K562 (cell line): ENCODE data around the gene HES3. TPM values are rescaled to one million over a fixed set of nuclear protein-coding genes. Genes with fewer than 3 reads are reported as not detected.

ENCODE experiments used
- CBX5 ChIP-seq: IDR thresholded peaks from 2 replicates; pipeline ENCODE4 v1.6.1; 2014; ENCODE audit warnings: low read depth, borderline replicate concordance
- FOXK2 ChIP-seq, 2 experiments: fragments of 450-650 bp; IDR thresholded peaks in 1 of 2; conservative IDR thresholded peaks in 1 of 2; 2 replicates each; pipeline ENCODE4 v1.6.1; 2016; ENCODE audit warnings: low read depth in 2 of 2, mild to moderate bottlenecking in 1 of 2
- GTF2E2 ChIP-seq: fragments of 200-800 bp; sonication (Bioruptor generic); IDR thresholded peaks from 2 replicates; pipeline ENCODE4 v1.6.1; 2016; ENCODE audit warnings: missing genetic modification characterization, missing compliant biosample characterization
- KDM1A ChIP-seq, 2 experiments: fragments of 450-650 bp; IDR thresholded peaks; 2 replicates each; pipeline ENCODE4 v1.6.1; 2016; ENCODE audit warnings: mild to moderate bottlenecking in 2 of 2
- MEF2D ChIP-seq: conservative IDR thresholded peaks from 2 replicates; pipeline ENCODE4 v1.6.1; 2016; ENCODE audit warnings: low read depth, missing genetic modification characterization, missing compliant biosample characterization
- MXI1 ChIP-seq: IDR thresholded peaks from 2 replicates; pipeline ENCODE4 v1.6.1; 2011; ENCODE audit warnings: low read depth, mild to moderate bottlenecking, improper control_type of control experiment, low read length
- NCOA6 ChIP-seq: fragments of 450-650 bp; IDR thresholded peaks from 2 replicates; pipeline ENCODE4 v1.6.1; 2017; ENCODE audit warnings: mild to moderate bottlenecking
- NKRF ChIP-seq: fragments of 450-650 bp; IDR thresholded peaks from 2 replicates; pipeline ENCODE4 v1.6.1; 2016; ENCODE audit warnings: borderline replicate concordance
- SMAD1 ChIP-seq: fragments of 150-350 bp; IDR thresholded peaks from 2 replicates; pipeline ENCODE4 v1.6.1; 2014; ENCODE audit warnings: low read length, low read depth; ENCODE audit not compliant: partially characterized antibody
- SOX6 ChIP-seq: fragments of 450-650 bp; IDR thresholded peaks from 2 replicates; pipeline ENCODE4 v1.6.1; 2014; ENCODE audit warnings: mild to moderate bottlenecking
- STAT5B ChIP-seq: fragments of 250-450 bp; sonication (Bioruptor Pico); IDR thresholded peaks from 2 replicates; pipeline ENCODE4 v1.8.0; 2021; ENCODE audit warnings: mild to moderate bottlenecking, inconsistent platforms
- TAF7 ChIP-seq: fragments of 450-650 bp; IDR thresholded peaks from 2 replicates; pipeline ENCODE4 v1.6.1; 2016; ENCODE audit warnings: missing genetic modification characterization, missing compliant biosample characterization
- ZBTB11 ChIP-seq, 3 experiments: fragments of 200-800 bp in 1 of 3; fragments of 250-450 bp in 1 of 3; fragments of 450-650 bp in 1 of 3; sonication (Bioruptor Pico) in 1 of 3; sonication (Bioruptor generic) in 1 of 3; formaldehyde crosslinking in 1 of 3; IDR thresholded peaks; 2 replicates each; pipeline versions ENCODE4 v1.6.1 to v1.8.0; 2016 to 2022; ENCODE audit warnings: mild to moderate bottlenecking in 2 of 3, missing genetic modification characterization in 2 of 3, missing compliant biosample characterization in 1 of 3, moderate library complexity in 1 of 3
- ZEB2 ChIP-seq: fragments of 450-650 bp; IDR thresholded peaks from 2 replicates; pipeline ENCODE4 v1.6.1; 2016
- ZHX1 ChIP-seq: fragments of 150-350 bp; conservative IDR thresholded peaks from 2 replicates; pipeline ENCODE4 v1.6.1; 2014; ENCODE audit warnings: low read length
- ZNF140 ChIP-seq: fragments of 250-450 bp; sonication (Bioruptor Pico); IDR thresholded peaks from 2 replicates; pipeline ENCODE4 v1.8.0; 2021; ENCODE audit warnings: moderate library complexity, mild to moderate bottlenecking, inconsistent platforms
- ZNF197 ChIP-seq: fragments of 200-800 bp; sonication (Bioruptor generic); IDR thresholded peaks from 2 replicates; pipeline ENCODE4 v1.6.1; 2016; ENCODE audit warnings: low read depth, missing genetic modification characterization, missing compliant biosample characterization
- ZNF511 ChIP-seq: sonication (generic); formaldehyde crosslinking; IDR thresholded peaks from 2 replicates; pipeline ENCODE4 v1.8.0; 2022; ENCODE audit warnings: mild to moderate bottlenecking, missing genetic modification reagents
- ZNF695 ChIP-seq: fragments of 450-650 bp; formaldehyde crosslinking; IDR thresholded peaks from 2 replicates; pipeline ENCODE4 v1.4.0; 2020; ENCODE audit warnings: mild to moderate bottlenecking, moderate library complexity
- polyA plus RNA-seq, 8 experiments: library from polyadenylated mRNA; depleted of rRNA in 4 of 8; stranded (reverse) in 5 of 8; unstranded in 3 of 8; fragments of >200 nt; fragmentation: Nextera tagmentation in 2 of 8; fragmentation: Illumina TruSeq in 1 of 8; extraction: Ambion mirVana in 2 of 8; extraction: Trizol in 1 of 8; gene quantifications; 2 replicates each; pipeline versions ENCODE4 v1.2.1 to v1.2.3, GENCODE V29; 2011 to 2014; ENCODE audit warnings: inconsistent platforms in 1 of 8, missing spikeins in 1 of 8
- total RNA-seq, 7 experiments: library from RNA; depleted of rRNA in 6 of 7; stranded (reverse); fragments of >200 nt in 6 of 7; fragmentation: Illumina TruSeq in 2 of 7; extraction: Trizol in 2 of 7; gene quantifications; 2 replicates each; pipeline versions ENCODE4 v1.2.1 to v1.2.3, GENCODE V29; 2011 to 2021; ENCODE audit warnings: low replicate concordance in 1 of 7

HES3 gene
- total and polyA plus RNA-seq, 9 of the 15 experiments (the other 6 are each of a cell fraction or from before 2014, with no cell fraction given): not detected

- TF ChIP-seq ZBTB11 (CRISPR knock-in tag; IDR thresholded peaks at IDR 0.05) (no peak; a peak in 1 of 6 replicates), ZNF140 (CRISPR knock-in tag) (no peak), ZHX1 (no peak), MXI1 (no peak), MEF2D (tag) (no peak), STAT5B (CRISPR knock-in tag) (no peak), SOX6 (no peak), CBX5 (no peak), FOXK2 (conservative IDR thresholded peaks at IDR 0.05 in 1 of 2, IDR thresholded peaks at IDR 0.05 in 1 of 2; ENCODE audit: low read depth in 2 of 2) (no peak), ZEB2 (no peak), NCOA6 (no peak), KDM1A (IDR thresholded peaks at IDR 0.05) (no peak), ZNF695 (CRISPR knock-in tag) (no peak), ZNF197 (no peak), GTF2E2 (no peak), TAF7 (tag) (no peak), NKRF (no peak), SMAD1 (no peak), ZNF511 (CRISPR knock-in tag) (no peak)
These were observed 38.0 kb upstream of the HES3 start, which contains the start of gene RNF207 (continued) for GRCh38 chr1:6205849-6206519.
